ENCODE measurements around the gene ZBED1.

DNA sequence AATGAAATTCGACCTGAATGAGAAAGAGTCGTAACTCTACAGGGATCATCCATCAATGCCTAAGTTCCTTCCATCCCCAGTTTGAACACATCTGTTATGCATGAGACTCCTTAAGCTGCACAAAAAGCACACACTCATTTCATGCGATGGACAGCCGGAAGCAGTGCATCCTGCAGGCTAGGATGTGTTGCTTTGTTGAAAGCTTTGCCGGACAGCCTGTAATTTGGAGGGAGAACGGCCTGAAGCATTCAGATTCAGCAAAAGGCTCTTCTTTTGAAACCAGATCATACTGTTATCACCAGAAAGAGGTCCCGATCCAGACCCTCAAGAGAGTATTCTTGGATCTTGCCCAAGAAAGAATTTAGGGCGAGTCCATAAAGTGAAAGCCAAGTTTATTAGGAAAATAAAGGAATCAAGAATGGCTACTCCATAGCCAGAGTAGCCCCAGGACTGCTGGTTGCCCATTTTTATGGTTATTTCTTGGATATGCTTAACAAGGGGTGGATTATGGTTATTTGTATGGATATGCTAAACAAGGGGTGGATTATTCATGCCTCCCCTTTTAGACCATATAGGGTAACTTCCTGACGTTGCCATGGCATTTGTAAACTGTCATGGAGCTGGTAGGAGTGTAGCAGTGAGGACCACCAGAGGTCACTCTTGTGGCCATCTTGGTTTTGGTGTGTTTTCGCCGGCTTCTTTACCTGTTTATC is 48.1 kb upstream of the ZBED1 start:
- TF ChIP-seq CTCF (conservative IDR thresholded peaks at IDR 0.05 in 1 of 2, IDR thresholded peaks at IDR 0.05 in 1 of 2; ENCODE audit: low read depth in 1 of 2, low read length in 2 of 2) (no peak), EZH2 (IDR thresholded peaks at IDR 0.05; ENCODE audit: low read length, missing control alignments) (no peak)
